H1 (cell line): ENCODE results near the gene RLN2. TPM values are rescaled to one million over a fixed set of nuclear protein-coding genes. Genes with fewer than 3 reads are reported as not detected.

Source experiments
- CHD7 ChIP-seq: fragments of 300-600 bp; sonication (generic); IDR thresholded peaks from 2 replicates; pipeline ENCODE4 v1.7.1; 2012; ENCODE audit warnings: low read length, moderate library complexity, mild to moderate bottlenecking, inconsistent platforms; ENCODE audit not compliant: insufficient replicate concordance
- polyA plus RNA-seq, 7 experiments: library from polyadenylated mRNA; depleted of rRNA in 3 of 7; stranded (reverse) in 5 of 7; unstranded in 2 of 7; fragments of >200 nt in 5 of 7; fragments of 200-250 nt in 2 of 7; gene quantifications; 1 replicate in 5 of 7; 2 replicates in 1 of 7; 4 replicates in 1 of 7; pipeline versions ENCODE4 v1.2.1 to v1.2.3, GENCODE V29; 2011 to 2013; ENCODE audit warnings: missing spikeins in 2 of 7, mixed read lengths in 2 of 7
- total RNA-seq: library from RNA; stranded (reverse); fragmentation: NEBNext Ultra II Directional; extraction: Animal tissue kit (Norgen Biotek cat#: 25700); gene quantifications from 2 replicates; pipeline ENCODE4 v1.2.1, GENCODE V29; 2021

The RLN2 gene
- total and polyA plus RNA-seq, 2 of the 8 experiments (the other 6 are each of a cell fraction or from before 2014, with no cell fraction given): 4.5 to 6.0 TPM

GRCh38 chr9:5315187-5315923 is 10.8 kb upstream of the RLN2 start (continued):
- no peak for TF ChIP-seq CHD7
